Right lobe of liver (tissue), 6 donors: ENCODE data around the gene NUB1. TPM values are rescaled to one million over a fixed set of nuclear protein-coding genes. Genes with fewer than 3 reads are reported as not detected.

Experiments
- ATAC-seq, 4 donors: fragments of 200-7000 bp; cut with Tn5 transposase; one replicate each; pipeline ENCODE4 v1.9.1; 2020; ENCODE audit warnings: mild to moderate bottlenecking in 4 of 4, moderate library complexity in 4 of 4
- DNase-seq, 3 donors: peaks; one replicate each; pipeline ENCODE4 v3.0.0-alpha.2; 2020
- H3K27ac ChIP-seq, 3 donors: fragments of 200-600 bp; one replicate each; pipeline ENCODE4 v1.8.0; 2022
- H3K27me3 ChIP-seq, 2 donors: fragments of 200-600 bp; one replicate each; pipeline ENCODE4 v1.8.0; 2022
- H3K36me3 ChIP-seq, 4 donors: fragments of 200-600 bp; sonication (generic) in 1 of 4; one replicate each; pipeline versions ENCODE4 v1.5.1 to v1.8.0; 2017 to 2022; ENCODE audit warnings: control low read depth in 1 of 4
- H3K4me1 ChIP-seq, 4 donors: fragments of 200-600 bp; sonication (generic) in 1 of 4; one replicate each; pipeline versions ENCODE4 v1.5.1 to v1.8.0; 2017 to 2022; ENCODE audit warnings: control low read depth in 1 of 4
- H3K4me3 ChIP-seq, 3 donors: fragments of 200-600 bp; one replicate each; pipeline ENCODE4 v1.8.0; 2022
- H3K9me3 ChIP-seq, 4 donors: fragments of 200-600 bp; sonication (generic) in 1 of 4; one replicate each; pipeline versions ENCODE4 v1.5.1 to v1.8.0; 2017 to 2022; ENCODE audit warnings: control low read depth in 1 of 4
- POLR2A ChIP-seq: fragments of 450-650 bp; IDR thresholded peaks from one replicate; pipeline ENCODE4 v1.6.1; 2017; ENCODE audit warnings: antibody characterized with exemption, mild to moderate bottlenecking
- WGBS: methylation state at CpG from one replicate; pipeline ENCODE4 v1.1.6; 2018; ENCODE audit warnings: low coverage, low lambda C conversion rate; ENCODE audit not compliant: insufficient coverage; ENCODE audit errors: missing lambda C conversion rate; 5-methylcytosine and 5-hydroxymethylcytosine counted together
- intact Hi-C, 2 donors: fragments of 100-400 bp; cut with DNase I; formaldehyde crosslinking; loops; one replicate each; pipeline versions ENCODE4 v1.11.2 to v1.14.1; 2022
- total RNA-seq, 6 experiments: library from RNA; depleted of rRNA in 2 of 6; stranded (reverse); fragments of >200 nt in 2 of 6; fragmentation: NEBNext Ultra II Directional in 3 of 6; extraction: Animal tissue kit (Norgen Biotek cat#: 25700) in 3 of 6; gene quantifications; one replicate each; pipeline versions ENCODE4 v1.1.0 to v1.2.4, GENCODE V29; 2016 to 2023
- TF ChIP-seq, protein P1 (sequence below), 4 donors: fragments of 200-600 bp in 3 of 4; fragments of 450-650 bp in 1 of 4; IDR thresholded peaks; one replicate each; pipeline versions ENCODE4 v1.5.1 to v1.8.0; 2016 to 2022; ENCODE audit warnings: antibody characterized with exemption in 4 of 4, mild to moderate bottlenecking in 2 of 4
- donor health status: DM: no; HTN: yes; CAD: no.
- donor health status: DM: no; HTN: no; CAD: no.
- donor health status: DM: no; HTN: no; CAD: no.
- donor health status: DM: no; HTN: yes; CAD: no.
- donor health status: DM: no; HTN: yes; CAD: no.

Gene NUB1
- total RNA-seq, 6 experiments from 2014 or later, result 21.1 to 31.3 (median 26.2) TPM

DNA sequence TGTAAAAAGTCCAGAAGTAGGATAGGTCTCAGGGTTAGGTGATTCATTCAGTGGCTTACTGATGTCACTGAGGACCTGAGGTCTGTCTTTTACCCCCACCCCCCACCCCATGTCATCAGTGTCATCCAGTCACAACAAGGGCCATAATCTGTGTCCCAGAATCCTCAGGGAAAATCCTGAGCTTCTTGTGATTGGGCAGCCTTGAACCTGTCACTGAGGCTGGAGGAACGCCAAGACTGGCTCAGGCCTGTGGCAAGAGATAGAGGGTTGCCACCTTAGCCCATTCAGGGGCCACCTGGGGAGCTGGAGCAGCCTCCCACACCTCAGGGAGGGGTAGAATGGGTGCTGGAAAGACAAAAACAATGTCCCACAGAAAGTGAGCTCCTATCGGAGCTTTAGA is 29.7 kb downstream of the NUB1 start:
- H3K36me3 ChIP-seq, result peaks cover 0 to 45% (median 17%) of the 10 kb centered on the region in 4 donors
- H3K4me1 ChIP-seq, result peaks cover 0 to 4% (median 0%) of the 10 kb centered on the region in 4 donors
- no peak overlapping the region for H3K27ac ChIP-seq
- intact Hi-C loops, result loop anchor here (5.0 kb wide), 2 partner anchors 76 to 81 kb away; no protein-coding TSS in a partner anchor
- TF ChIP-seq, protein P1, sequence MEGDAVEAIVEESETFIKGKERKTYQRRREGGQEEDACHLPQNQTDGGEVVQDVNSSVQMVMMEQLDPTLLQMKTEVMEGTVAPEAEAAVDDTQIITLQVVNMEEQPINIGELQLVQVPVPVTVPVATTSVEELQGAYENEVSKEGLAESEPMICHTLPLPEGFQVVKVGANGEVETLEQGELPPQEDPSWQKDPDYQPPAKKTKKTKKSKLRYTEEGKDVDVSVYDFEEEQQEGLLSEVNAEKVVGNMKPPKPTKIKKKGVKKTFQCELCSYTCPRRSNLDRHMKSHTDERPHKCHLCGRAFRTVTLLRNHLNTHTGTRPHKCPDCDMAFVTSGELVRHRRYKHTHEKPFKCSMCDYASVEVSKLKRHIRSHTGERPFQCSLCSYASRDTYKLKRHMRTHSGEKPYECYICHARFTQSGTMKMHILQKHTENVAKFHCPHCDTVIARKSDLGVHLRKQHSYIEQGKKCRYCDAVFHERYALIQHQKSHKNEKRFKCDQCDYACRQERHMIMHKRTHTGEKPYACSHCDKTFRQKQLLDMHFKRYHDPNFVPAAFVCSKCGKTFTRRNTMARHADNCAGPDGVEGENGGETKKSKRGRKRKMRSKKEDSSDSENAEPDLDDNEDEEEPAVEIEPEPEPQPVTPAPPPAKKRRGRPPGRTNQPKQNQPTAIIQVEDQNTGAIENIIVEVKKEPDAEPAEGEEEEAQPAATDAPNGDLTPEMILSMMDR (IDR thresholded peaks at IDR 0.05), result no peak
- no peak for TF ChIP-seq POLR2A
- 95% methylated on average over 2 of the region's 2 CpGs for WGBS
- no peaks in the 10 kb centered on the region for H3K9me3 ChIP-seq
- H3K4me3 ChIP-seq, result no peak overlapping the region
- ATAC-seq (no peak), DNase-seq (peak in 1 of 3 donors; percentile 49)
- H3K27me3 ChIP-seq, result no peaks in the 10 kb centered on the region

DNA sequence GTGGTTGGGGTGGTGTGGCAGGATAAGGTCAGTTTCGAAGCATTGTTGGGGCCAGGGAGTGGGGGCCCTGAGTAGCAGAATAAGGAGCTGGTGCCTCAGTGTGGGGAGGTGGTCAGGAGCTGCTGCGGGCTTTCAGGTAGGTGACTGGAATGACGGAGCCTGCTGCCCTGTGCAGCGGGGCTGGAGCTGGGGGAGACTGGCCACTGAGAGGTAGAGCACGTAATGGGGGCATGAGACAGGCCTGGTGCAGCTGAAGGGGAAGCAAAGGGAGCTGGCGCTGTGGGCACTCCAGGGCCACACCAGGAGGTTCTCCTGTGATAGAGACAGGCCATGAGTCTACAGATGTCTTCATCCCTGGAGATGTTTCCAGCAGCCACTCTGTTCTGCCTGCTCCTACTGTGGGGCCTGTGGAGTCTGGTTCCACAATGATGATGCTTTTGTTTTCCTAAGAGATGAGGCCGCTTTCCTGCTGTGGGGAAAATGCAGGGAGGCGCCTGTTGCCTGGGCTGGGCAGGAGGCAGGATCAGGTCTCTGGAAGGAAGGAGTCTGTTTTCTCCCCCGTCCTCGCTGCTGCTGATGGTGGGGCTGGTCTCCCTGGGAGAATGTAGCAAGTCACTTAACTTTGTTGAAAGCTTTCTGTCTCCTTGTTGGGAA is 31.1 kb downstream of the NUB1 start:
- peak in 1 of 3 donors; percentile 5 for DNase-seq
- no peaks in the 10 kb centered on the region for H3K27me3 ChIP-seq
- intact Hi-C loops, result loop anchor here (5.0 kb wide), 2 partner anchors 75 to 80 kb away; no protein-coding TSS in a partner anchor
- H3K4me1 ChIP-seq, result peaks cover 0 to 4% (median 0%) of the 10 kb centered on the region in 4 donors
- no peaks in the 10 kb centered on the region for H3K9me3 ChIP-seq
- H3K27ac ChIP-seq, result no peak overlapping the region
- WGBS, result 100% methylated on average over 1 of the region's 10 CpGs
- H3K4me3 ChIP-seq, result no peak overlapping the region
- H3K36me3 ChIP-seq, result peaks cover 0 to 59% (median 22%) of the 10 kb centered on the region in 4 donors
- ATAC-seq, result no peak
- TF ChIP-seq, protein P1 (IDR thresholded peaks at IDR 0.05), result no peak
- no peak for TF ChIP-seq POLR2A

DNA sequence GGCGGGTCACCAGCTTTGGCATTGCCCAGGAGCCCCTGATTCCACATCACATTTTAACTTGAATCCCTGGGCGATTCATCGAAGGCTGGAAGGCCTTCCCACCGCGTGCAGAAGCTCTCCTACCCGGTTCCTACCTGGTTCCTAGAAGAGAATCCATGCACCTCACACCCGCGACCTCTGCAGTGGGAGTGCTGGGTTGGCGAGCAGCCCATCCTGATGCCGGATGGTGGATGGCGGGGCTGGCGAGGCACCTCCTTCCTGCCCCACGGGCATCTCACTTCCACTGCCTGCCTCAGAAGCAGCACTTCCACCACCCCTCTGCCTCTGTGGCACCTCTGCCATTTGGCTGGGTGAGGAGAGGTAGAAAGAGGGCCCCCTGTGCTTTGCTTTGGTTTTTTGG is 32.0 kb downstream of the NUB1 start:
- no peak for ATAC-seq
- Histone ChIP-seq H3K9me3 (no peaks in the 10 kb centered on the region), H3K4me1 (no peaks in the 10 kb centered on the region), H3K27me3 (no peaks in the 10 kb centered on the region), H3K36me3 (peaks cover 0 to 57% (median 21%) of the 10 kb centered on the region in 4 donors), H3K27ac (no peak overlapping the region), H3K4me3 (no peak overlapping the region)
- WGBS, result 95% methylated on average over 7 of the region's 13 CpGs
- no peak for TF ChIP-seq POLR2A
- TF ChIP-seq, protein P1 (IDR thresholded peaks at IDR 0.05), result no peak
- DNase-seq, result peak in 1 of 3 donors; percentile 15
- intact Hi-C loops, result loop anchor here (5.0 kb wide), 2 partner anchors 74 to 79 kb away; no protein-coding TSS in a partner anchor

DNA sequence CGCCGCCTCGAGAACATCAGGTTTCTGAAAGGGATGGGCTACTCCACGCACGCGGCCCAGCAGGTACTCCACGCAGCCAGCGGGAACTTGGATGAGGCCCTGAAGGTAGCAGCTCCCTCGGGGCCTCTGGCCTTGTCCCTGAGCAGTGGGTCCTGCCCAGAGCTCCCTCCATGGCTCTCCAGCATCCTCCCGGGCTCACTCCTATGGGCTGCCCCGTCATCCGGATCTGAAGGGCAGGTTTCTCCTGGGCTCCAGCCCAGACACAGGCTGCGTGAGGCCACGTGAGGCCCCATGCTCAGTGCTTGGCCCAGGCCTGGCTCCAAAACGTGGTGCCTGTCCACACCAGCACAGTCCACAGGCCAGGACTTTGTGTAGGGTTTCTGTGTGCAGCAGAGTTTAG is 32.5 kb downstream of the NUB1 start:
- intact Hi-C loops, result loop anchor here (5.0 kb wide), 2 partner anchors 73 to 78 kb away; no protein-coding TSS in a partner anchor
- Histone ChIP-seq H3K27ac (no peak overlapping the region), H3K27me3 (no peaks in the 10 kb centered on the region), H3K4me1 (no peaks in the 10 kb centered on the region), H3K36me3 (peaks cover 0 to 52% (median 19%) of the 10 kb centered on the region in 4 donors), H3K9me3 (no peaks in the 10 kb centered on the region), H3K4me3 (no peak overlapping the region)
- ATAC-seq (no peak), DNase-seq (peak in 1 of 3 donors; percentile 11)
- whole genome bisulfite sequencing, result 40% methylated on average over 1 of the region's 15 CpGs
- TF ChIP-seq POLR2A, result no peak
- TF ChIP-seq, protein P1 (IDR thresholded peaks at IDR 0.05), result no peak
